SK-N-SH (cell line): ENCODE measurements around the gene ZNF493. TPM values are rescaled to one million over a fixed set of nuclear protein-coding genes. Genes with fewer than 3 reads are reported as not detected.

ENCODE experiments used
- CTCF ChIA-PET: fragments of 300-600, 350-600 bp; formaldehyde crosslinking; extraction: SDS; loops from one replicate; lab custom pipeline; 2021; lab: Yijun Ruan, JAX
- POLR2A ChIA-PET: fragments of 350-600 bp; sonication (Branson Sonifier 250); formaldehyde crosslinking; extraction: SDS; loops from one replicate; lab custom pipeline; 2020; ENCODE audit warnings: antibody characterized with exemption, inconsistent platforms; lab: Yijun Ruan, JAX
- DNase-seq: peaks from one replicate; pipeline ENCODE4 v3.0.0; 2012
- H2AFZ ChIP-seq: fragments of 200-600 bp; sonication (generic); 2 replicates; pipeline ENCODE4 v1.8.1; 2016; ENCODE audit warnings: antibody characterized with exemption, mild to moderate bottlenecking, low read depth
- H3F3A ChIP-seq: fragments of 200-600 bp; sonication (generic); replicated peaks from 2 replicates; pipeline ENCODE3; 2016; ENCODE audit warnings: antibody characterized with exemption, mild to moderate bottlenecking; ENCODE audit not compliant: insufficient read depth
- H3K27ac ChIP-seq, 2 experiments: fragments of 200-500 bp in 1 of 2; fragments of 200-600 bp in 1 of 2; sonication (Bioruptor generic) in 1 of 2; sonication (generic), shearing (Covaris generic) in 1 of 2; 2 replicates each; pipeline versions ENCODE4 v1.5.1 to v1.6.1; 2014 to 2016; ENCODE audit warnings: low read depth in 2 of 2, inconsistent platforms in 1 of 2, low read length in 1 of 2, mild to moderate bottlenecking in 1 of 2, mixed read lengths in 1 of 2
- H3K27me3 ChIP-seq: fragments of 200-600 bp; sonication (generic), shearing (Covaris generic); 2 replicates; pipeline ENCODE4 v1.6.1; 2016; ENCODE audit warnings: mixed run types; ENCODE audit not compliant: insufficient read depth
- H3K36me3 ChIP-seq, 2 experiments: fragments of 200-500 bp in 1 of 2; fragments of 200-600 bp in 1 of 2; sonication (Bioruptor generic) in 1 of 2; sonication (generic) in 1 of 2; replicated peaks in 1 of 2; 2 replicates each; pipeline versions ENCODE3 to v1.5.1; 2014 to 2016; ENCODE audit warnings: low read length in 1 of 2, mild to moderate bottlenecking in 1 of 2; ENCODE audit not compliant: insufficient read depth in 2 of 2, control insufficient read depth in 1 of 2
- H3K4me1 ChIP-seq, 2 experiments: fragments of 200-500 bp in 1 of 2; fragments of 200-600 bp in 1 of 2; sonication (Bioruptor generic) in 1 of 2; sonication (generic), shearing (Covaris generic) in 1 of 2; 2 replicates each; pipeline versions ENCODE4 v1.5.1 to v1.6.1; 2014 to 2016; ENCODE audit warnings: low read depth in 1 of 2, low read length in 1 of 2, mixed run types in 1 of 2; ENCODE audit not compliant: insufficient read depth in 2 of 2, control insufficient read depth in 1 of 2
- H3K4me2 ChIP-seq: fragments of 200-600 bp; sonication (generic), shearing (Covaris generic); 2 replicates; pipeline ENCODE4 v1.6.1; 2017; ENCODE audit warnings: mixed run types
- H3K4me3 ChIP-seq, 2 experiments: fragments of 200-500 bp in 1 of 2; fragments of 200-600 bp in 1 of 2; sonication (Bioruptor generic) in 1 of 2; sonication (generic), shearing (Covaris generic) in 1 of 2; 2 replicates each; pipeline versions ENCODE4 v1.5.1 to v1.8.1; 2014 to 2016; ENCODE audit warnings: low read depth in 2 of 2, inconsistent platforms in 1 of 2, low read length in 1 of 2, mild to moderate bottlenecking in 1 of 2, mixed read lengths in 1 of 2, moderate library complexity in 1 of 2
- H3K79me2 ChIP-seq: fragments of 200-600 bp; sonication (generic); 2 replicates; pipeline ENCODE4 v1.8.1; 2017; ENCODE audit warnings: mild to moderate bottlenecking; ENCODE audit not compliant: insufficient read depth
- H3K9ac ChIP-seq: fragments of 200-600 bp; sonication (generic); 2 replicates; pipeline ENCODE4 v1.6.1; 2017; ENCODE audit warnings: mixed run types
- H3K9me2 ChIP-seq: fragments of 200-600 bp; sonication (generic); 2 replicates; pipeline ENCODE4 v1.6.1; 2017; ENCODE audit warnings: mixed run types
- H3K9me3 ChIP-seq: fragments of 200-600 bp; sonication (generic); 2 replicates; pipeline ENCODE4 v1.6.1; 2017; ENCODE audit warnings: mixed run types, mild to moderate bottlenecking, moderate library complexity
- H4K20me1 ChIP-seq: fragments of 200-600 bp; sonication (generic); 2 replicates; pipeline ENCODE4 v1.6.1; 2017; ENCODE audit warnings: mild to moderate bottlenecking, mixed run types; ENCODE audit not compliant: insufficient read depth
- CHD2 ChIP-seq: fragments of 150-350 bp; IDR thresholded peaks from 2 replicates; pipeline ENCODE4 v1.6.1; 2018; ENCODE audit warnings: low read length; ENCODE audit not compliant: partially characterized antibody
- ELF1 ChIP-seq: IDR thresholded peaks from 2 replicates; pipeline ENCODE4 v1.4.0; 2012
- EP300 ChIP-seq, 2 experiments: IDR thresholded peaks; 2 replicates each; pipeline versions ENCODE4 v1.4.0 to v1.6.1; 2012; ENCODE audit warnings: borderline replicate concordance in 1 of 2, low read depth in 1 of 2, low read length in 1 of 2
- EZH2phosphoT487 ChIP-seq: fragments of 200-600 bp; sonication (generic); IDR thresholded peaks from 2 replicates; pipeline ENCODE4 v1.6.1; 2017; ENCODE audit warnings: low read depth, mixed run types, mild to moderate bottlenecking, antibody characterized with exemption, moderate library complexity, borderline replicate concordance
- FOSL2 ChIP-seq: IDR thresholded peaks from 2 replicates; pipeline ENCODE4 v1.4.0; 2012; ENCODE audit warnings: low read depth, mild to moderate bottlenecking, moderate library complexity, borderline replicate concordance
- FOXJ3 ChIP-seq: sonication (generic); formaldehyde crosslinking; IDR thresholded peaks from 2 replicates; pipeline ENCODE4 v1.5.1; 2020; ENCODE audit warnings: mild to moderate bottlenecking, missing genetic modification reagents
- GABPA ChIP-seq: IDR thresholded peaks from 2 replicates; pipeline ENCODE4 v1.4.0; 2012; ENCODE audit warnings: low read depth, mild to moderate bottlenecking
- JUND ChIP-seq: IDR thresholded peaks from 2 replicates; pipeline ENCODE4 v1.4.0; 2012
- MEF2A ChIP-seq: IDR thresholded peaks from 2 replicates; pipeline ENCODE4 v1.4.0; 2012; ENCODE audit warnings: low read depth, borderline replicate concordance
- MXI1 ChIP-seq: IDR thresholded peaks from 2 replicates; pipeline ENCODE4 v1.6.1; 2012; ENCODE audit warnings: mild to moderate bottlenecking, low read depth, low read length, improper control_type of control experiment
- NFIC ChIP-seq: IDR thresholded peaks from 2 replicates; pipeline ENCODE4 v1.4.0; 2012; ENCODE audit warnings: borderline replicate concordance
- POLR2AphosphoS5 ChIP-seq: IDR thresholded peaks from 2 replicates; pipeline ENCODE4 v1.6.1; 2012; ENCODE audit warnings: low read depth, low read length
- RAD21 ChIP-seq: IDR thresholded peaks from 2 replicates; pipeline ENCODE4 v1.6.1; 2012; ENCODE audit warnings: mild to moderate bottlenecking, low read length
- RCOR1 ChIP-seq: fragments of 150-350 bp; IDR thresholded peaks from 2 replicates; pipeline ENCODE4 v1.6.1; 2017; ENCODE audit warnings: antibody characterized with exemption, low read length
- RFX5 ChIP-seq: IDR thresholded peaks from 2 replicates; pipeline ENCODE4 v1.6.1; 2012; ENCODE audit warnings: mild to moderate bottlenecking, improper control_type of control experiment, low read length
- SIN3A ChIP-seq: IDR thresholded peaks from 2 replicates; pipeline ENCODE4 v1.6.1; 2012; ENCODE audit warnings: low read depth, mild to moderate bottlenecking, low read length, moderate library complexity, borderline replicate concordance
- TEAD4 ChIP-seq: IDR thresholded peaks from 2 replicates; pipeline ENCODE4 v1.4.0; 2012; ENCODE audit warnings: mild to moderate bottlenecking, borderline replicate concordance; ENCODE audit not compliant: insufficient read depth
- YY1 ChIP-seq: IDR thresholded peaks from 2 replicates; pipeline ENCODE4 v1.4.0; 2012; ENCODE audit warnings: low read depth, mild to moderate bottlenecking
- WGBS: methylation state at CpG from one replicate; pipeline ENCODE4 v1.1.6; 2017; ENCODE audit warnings: low lambda C conversion rate; 5-methylcytosine and 5-hydroxymethylcytosine counted together
- polyA plus RNA-seq, 3 experiments: library from polyadenylated mRNA; depleted of rRNA; stranded (reverse); fragments of >200 nt; gene quantifications; 2 replicates each; pipeline ENCODE4 v1.2.3, GENCODE V29; 2012
- TF ChIP-seq, protein P1 (sequence below): fragments of 150-350 bp; IDR thresholded peaks from 2 replicates; pipeline ENCODE4 v1.6.1; 2016; ENCODE audit warnings: mild to moderate bottlenecking, low read depth, low read length
- TF ChIP-seq, protein P2 (sequence below): fragments of 150-350 bp; IDR thresholded peaks from 2 replicates; pipeline ENCODE4 v1.6.1; 2017; ENCODE audit warnings: antibody characterized with exemption, low read length, low read depth, borderline replicate concordance
- TF ChIP-seq, protein P3 (sequence below): IDR thresholded peaks from 2 replicates; pipeline ENCODE4 v1.6.1; 2012; ENCODE audit warnings: mild to moderate bottlenecking, low read depth, low read length, moderate library complexity
- TF ChIP-seq, protein P4 (sequence below): IDR thresholded peaks from 2 replicates; pipeline ENCODE4 v1.4.0; 2012; ENCODE audit warnings: low read depth, borderline replicate concordance
- TF ChIP-seq, protein P5 (sequence below): IDR thresholded peaks from 2 replicates; pipeline ENCODE4; 2012

Gene ZNF493
- polyA plus RNA-seq, 1 of the 3 experiments (the other 2 are of a cell fraction), result 3.7 TPM

DNA sequence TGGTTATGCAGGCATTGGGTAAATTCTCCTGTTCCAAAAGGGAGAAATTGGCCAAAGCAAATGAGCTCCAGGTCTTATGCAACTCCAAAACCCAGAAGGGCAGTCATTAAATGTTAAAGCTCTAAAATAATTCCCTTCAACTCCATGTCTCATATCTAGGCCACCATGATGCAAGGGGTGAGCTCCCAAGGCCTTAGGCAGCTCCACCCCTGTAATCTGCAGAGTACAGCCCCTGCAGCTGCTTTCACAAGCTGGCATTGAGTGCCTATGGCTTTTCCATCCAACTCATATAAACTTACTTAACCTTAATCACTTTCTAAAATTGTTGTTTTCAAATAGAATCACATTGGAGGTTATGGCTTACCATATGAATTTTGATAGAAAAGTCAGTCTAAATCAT is 63.8 kb downstream of the ZNF493 start:
- CTCF ChIA-PET, result no interaction called here
- TF ChIP-seq CHD2 (no peak), TEAD4 (no peak), RCOR1 (no peak), RAD21 (no peak), MEF2A (no peak), MXI1 (no peak), FOXJ3 (CRISPR knock-in tag) (no peak), NFIC (no peak)
- TF ChIP-seq, protein P1, sequence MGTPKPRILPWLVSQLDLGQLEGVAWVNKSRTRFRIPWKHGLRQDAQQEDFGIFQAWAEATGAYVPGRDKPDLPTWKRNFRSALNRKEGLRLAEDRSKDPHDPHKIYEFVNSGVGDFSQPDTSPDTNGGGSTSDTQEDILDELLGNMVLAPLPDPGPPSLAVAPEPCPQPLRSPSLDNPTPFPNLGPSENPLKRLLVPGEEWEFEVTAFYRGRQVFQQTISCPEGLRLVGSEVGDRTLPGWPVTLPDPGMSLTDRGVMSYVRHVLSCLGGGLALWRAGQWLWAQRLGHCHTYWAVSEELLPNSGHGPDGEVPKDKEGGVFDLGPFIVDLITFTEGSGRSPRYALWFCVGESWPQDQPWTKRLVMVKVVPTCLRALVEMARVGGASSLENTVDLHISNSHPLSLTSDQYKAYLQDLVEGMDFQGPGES, result no peak
- TF ChIP-seq, protein P2, sequence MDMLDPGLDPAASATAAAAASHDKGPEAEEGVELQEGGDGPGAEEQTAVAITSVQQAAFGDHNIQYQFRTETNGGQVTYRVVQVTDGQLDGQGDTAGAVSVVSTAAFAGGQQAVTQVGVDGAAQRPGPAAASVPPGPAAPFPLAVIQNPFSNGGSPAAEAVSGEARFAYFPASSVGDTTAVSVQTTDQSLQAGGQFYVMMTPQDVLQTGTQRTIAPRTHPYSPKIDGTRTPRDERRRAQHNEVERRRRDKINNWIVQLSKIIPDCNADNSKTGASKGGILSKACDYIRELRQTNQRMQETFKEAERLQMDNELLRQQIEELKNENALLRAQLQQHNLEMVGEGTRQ, result no peak
- Histone ChIP-seq H3K4me2 (no peak overlapping the region), H3K79me2 (no peaks in the 10 kb centered on the region), H3K4me3 (no peak overlapping the region), H3K27me3 (no peaks in the 10 kb centered on the region), H4K20me1 (no peaks in the 10 kb centered on the region), H3F3A (no peaks in the 10 kb centered on the region), H2AFZ (no peak overlapping the region), H3K27ac (no peak overlapping the region), H3K4me1 (no peaks in the 10 kb centered on the region; a peak in 1 of 4 replicates), H3K9me3 (no peaks in the 10 kb centered on the region; the same call in 1 of the 2 replicates), H3K9me2 (no peaks in the 10 kb centered on the region), H3K36me3 (no peaks in the 10 kb centered on the region), H3K9ac (no peak overlapping the region)
- POLR2A ChIA-PET, result interaction anchor here (0.7 kb wide), 1 partner anchor 14 kb away, joined by 4 read pairs; no protein-coding TSS in a partner anchor
- DNase-seq, result no peak

DNA sequence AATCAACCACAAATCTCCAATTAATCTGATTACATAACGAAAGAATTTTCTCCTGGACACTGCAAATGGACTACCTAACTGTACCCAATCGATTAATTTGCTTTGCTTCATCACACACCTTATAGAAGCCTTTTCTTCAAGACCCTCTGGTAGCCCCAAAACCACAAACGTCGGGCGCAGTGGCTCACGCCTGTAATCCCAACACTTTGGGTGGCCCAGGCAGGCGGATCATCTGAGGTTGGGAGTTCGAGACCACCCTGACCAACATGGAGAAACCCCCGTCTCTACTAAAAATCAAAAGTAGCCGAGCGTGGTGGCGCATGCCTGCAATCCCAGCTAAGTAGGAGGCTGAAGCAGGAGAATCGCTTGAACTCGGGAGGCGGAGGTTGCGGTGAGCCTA is 65.6 kb downstream of the ZNF493 start:
- Histone ChIP-seq H3K79me2 (no peaks in the 10 kb centered on the region), H2AFZ (no peak overlapping the region), H4K20me1 (no peaks in the 10 kb centered on the region), H3K27me3 (no peaks in the 10 kb centered on the region), H3K4me3 (no peak overlapping the region), H3K27ac (no peak overlapping the region), H3K9me2 (no peaks in the 10 kb centered on the region), H3K4me1 (no peaks in the 10 kb centered on the region; a peak in 1 of 4 replicates), H3K9me3 (no peaks in the 10 kb centered on the region), H3F3A (no peaks in the 10 kb centered on the region), H3K36me3 (no peaks in the 10 kb centered on the region), H3K4me2 (no peak overlapping the region), H3K9ac (no peak overlapping the region)
- CTCF ChIA-PET, result interaction anchor here (2.0 kb wide), 1 partner anchor 21 kb away, joined by 6 read pairs; no protein-coding TSS in a partner anchor
- no peak for DNase-seq
- 67% methylated on average over 13 of the region's 16 CpGs for WGBS
- POLR2A ChIA-PET, result no interaction called here
- TF ChIP-seq POLR2AphosphoS5, result no peak
- TF ChIP-seq, protein P3, sequence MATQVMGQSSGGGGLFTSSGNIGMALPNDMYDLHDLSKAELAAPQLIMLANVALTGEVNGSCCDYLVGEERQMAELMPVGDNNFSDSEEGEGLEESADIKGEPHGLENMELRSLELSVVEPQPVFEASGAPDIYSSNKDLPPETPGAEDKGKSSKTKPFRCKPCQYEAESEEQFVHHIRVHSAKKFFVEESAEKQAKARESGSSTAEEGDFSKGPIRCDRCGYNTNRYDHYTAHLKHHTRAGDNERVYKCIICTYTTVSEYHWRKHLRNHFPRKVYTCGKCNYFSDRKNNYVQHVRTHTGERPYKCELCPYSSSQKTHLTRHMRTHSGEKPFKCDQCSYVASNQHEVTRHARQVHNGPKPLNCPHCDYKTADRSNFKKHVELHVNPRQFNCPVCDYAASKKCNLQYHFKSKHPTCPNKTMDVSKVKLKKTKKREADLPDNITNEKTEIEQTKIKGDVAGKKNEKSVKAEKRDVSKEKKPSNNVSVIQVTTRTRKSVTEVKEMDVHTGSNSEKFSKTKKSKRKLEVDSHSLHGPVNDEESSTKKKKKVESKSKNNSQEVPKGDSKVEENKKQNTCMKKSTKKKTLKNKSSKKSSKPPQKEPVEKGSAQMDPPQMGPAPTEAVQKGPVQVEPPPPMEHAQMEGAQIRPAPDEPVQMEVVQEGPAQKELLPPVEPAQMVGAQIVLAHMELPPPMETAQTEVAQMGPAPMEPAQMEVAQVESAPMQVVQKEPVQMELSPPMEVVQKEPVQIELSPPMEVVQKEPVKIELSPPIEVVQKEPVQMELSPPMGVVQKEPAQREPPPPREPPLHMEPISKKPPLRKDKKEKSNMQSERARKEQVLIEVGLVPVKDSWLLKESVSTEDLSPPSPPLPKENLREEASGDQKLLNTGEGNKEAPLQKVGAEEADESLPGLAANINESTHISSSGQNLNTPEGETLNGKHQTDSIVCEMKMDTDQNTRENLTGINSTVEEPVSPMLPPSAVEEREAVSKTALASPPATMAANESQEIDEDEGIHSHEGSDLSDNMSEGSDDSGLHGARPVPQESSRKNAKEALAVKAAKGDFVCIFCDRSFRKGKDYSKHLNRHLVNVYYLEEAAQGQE, result no peak
- no peak for TF ChIP-seq RAD21
- no peak for TF ChIP-seq FOSL2
- TF ChIP-seq SIN3A, result no peak
- TF ChIP-seq RFX5, result no peak
- TF ChIP-seq, protein P4, sequence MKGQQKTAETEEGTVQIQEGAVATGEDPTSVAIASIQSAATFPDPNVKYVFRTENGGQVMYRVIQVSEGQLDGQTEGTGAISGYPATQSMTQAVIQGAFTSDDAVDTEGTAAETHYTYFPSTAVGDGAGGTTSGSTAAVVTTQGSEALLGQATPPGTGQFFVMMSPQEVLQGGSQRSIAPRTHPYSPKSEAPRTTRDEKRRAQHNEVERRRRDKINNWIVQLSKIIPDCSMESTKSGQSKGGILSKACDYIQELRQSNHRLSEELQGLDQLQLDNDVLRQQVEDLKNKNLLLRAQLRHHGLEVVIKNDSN, result no peak
- TF ChIP-seq, protein P5, sequence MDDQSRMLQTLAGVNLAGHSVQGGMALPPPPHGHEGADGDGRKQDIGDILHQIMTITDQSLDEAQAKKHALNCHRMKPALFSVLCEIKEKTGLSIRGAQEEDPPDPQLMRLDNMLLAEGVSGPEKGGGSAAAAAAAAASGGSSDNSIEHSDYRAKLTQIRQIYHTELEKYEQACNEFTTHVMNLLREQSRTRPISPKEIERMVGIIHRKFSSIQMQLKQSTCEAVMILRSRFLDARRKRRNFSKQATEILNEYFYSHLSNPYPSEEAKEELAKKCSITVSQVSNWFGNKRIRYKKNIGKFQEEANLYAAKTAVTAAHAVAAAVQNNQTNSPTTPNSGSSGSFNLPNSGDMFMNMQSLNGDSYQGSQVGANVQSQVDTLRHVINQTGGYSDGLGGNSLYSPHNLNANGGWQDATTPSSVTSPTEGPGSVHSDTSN, result no peak
- TF ChIP-seq FOXJ3 (CRISPR knock-in tag), result no peak
- TF ChIP-seq EP300 (IDR thresholded peaks at IDR 0.05; ENCODE audit: borderline replicate concordance in 1 of 2, low read depth in 1 of 2, low read length in 1 of 2), result no peak
- no peak for TF ChIP-seq GABPA
- TF ChIP-seq MEF2A, result no peak
- TF ChIP-seq YY1, result no peak
- no peak for TF ChIP-seq ELF1
- no peak for TF ChIP-seq EZH2phosphoT487
- no peak for TF ChIP-seq JUND
